ENCODE results near the gene ZCCHC7.

- TF ChIP-seq CTCF (IDR thresholded peaks at IDR 0.05 in 4 of 5, conservative IDR thresholded peaks at IDR 0.05 in 1 of 5) (no peak), POLR2A (IDR thresholded peaks at IDR 0.05) (no peak)
Measured at GRCh38 chr9:37180138-37180537, 59.8 kb downstream of the ZCCHC7 start.

Data from gastrocnemius medialis (tissue), 4 donors.